ENCODE results near the gene LTA4H. TPM values are rescaled to one million over a fixed set of nuclear protein-coding genes. Genes with fewer than 3 reads are reported as not detected.

Gene LTA4H
- 128 and 129 TPM in 2 replicates for total RNA-seq

DNA sequence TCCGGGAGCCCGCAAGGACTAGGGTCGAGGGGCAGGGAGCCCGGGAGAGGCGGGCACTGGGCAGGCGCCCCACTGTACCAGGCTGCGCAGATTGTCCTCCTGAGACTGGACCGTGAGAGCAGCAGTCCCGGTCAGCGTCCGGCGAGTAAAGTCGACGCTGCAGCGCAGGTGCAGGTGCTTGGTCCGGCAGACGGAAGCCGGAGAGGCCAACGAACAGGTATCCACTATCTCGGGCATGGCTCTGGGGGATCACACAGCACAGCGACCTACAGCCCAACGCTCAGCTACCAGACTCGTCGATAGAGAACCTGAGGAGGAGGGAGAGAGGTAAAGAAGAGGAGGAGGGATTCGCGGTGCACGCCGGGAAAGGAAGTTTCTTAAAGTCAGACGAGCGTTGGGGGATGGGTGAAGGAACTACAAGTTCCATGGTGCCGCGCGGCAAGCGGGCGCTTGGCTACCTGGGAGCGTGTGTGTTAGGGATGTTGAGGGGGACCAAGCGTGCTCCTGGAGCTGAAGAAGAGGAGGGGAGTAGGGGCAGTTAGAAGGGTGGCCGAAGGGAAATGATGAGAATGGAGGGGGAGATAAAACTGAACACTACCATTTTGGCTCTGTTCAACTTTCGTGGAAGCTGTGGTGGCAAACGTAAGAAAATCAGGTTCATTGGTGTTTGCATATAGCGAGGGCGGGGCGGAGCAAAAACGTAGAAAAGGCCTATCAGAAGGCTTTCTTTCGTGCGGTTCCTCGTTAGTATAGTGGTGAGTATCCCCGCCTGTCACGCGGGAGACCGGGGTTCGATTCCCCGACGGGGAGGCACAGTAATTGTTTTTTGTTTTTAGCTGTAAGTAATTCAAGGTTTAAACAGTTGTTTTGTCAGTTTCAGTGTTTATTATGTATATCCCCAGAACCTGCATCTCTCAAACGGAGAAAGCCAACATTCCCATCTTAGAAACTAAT, at the start of gene LTA4H:
LTA4H (minus strand) TSS at position 305 of the 954 bp plus-strand sequence; CDS start at position 237, 68 bp downstream.

DNA sequence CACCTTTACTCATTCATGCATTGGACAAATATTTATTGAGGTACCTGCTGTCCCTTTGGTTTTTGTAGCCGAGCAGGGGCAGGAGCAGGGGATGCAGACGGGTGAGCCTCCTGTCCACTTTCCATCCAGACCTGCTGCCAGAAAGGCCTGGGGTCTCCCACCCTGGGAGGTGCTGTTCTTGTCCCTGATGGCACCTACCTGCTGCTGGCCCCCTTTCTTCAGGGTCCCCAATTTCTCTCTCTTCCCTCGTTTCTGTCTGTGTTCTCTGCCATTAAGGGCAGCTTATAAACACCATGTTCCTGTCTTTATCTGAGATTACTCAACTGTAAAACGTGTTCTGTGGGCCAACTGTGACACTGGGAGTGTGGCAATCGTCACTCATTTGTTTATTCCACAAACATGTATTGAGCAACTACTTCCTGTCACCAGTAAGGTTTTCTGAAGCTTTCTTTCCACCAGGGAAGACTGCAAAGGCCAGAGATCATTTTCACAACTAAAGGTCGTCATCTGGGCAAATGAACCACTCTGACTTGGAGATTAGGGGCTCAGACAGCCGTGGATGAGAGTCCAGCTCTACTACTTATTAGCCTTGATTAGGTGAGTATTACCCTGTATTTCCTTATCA, 39.2 kb downstream of the LTA4H start, which contains the start of gene HAL:
HAL (minus strand) TSS at position 311 of the 625 bp plus-strand sequence. CDS start 434 bp downstream, outside the sequence.

Other genes with a start within 250 kb of the LTA4H start
- 5.0 and 27.5 TPM in 2 replicates for gene NTN4, start 244.8 kb downstream of the LTA4H start, total RNA-seq
- gene SNRPF, start 176.6 kb downstream of the LTA4H start, total RNA-seq: 15.5 and 32.4 TPM in 2 replicates
- gene CCDC38, start 93.0 kb downstream of the LTA4H start, total RNA-seq: not detected in 2 replicates
- 0.39 and 0.46 TPM in 2 replicates for gene AMDHD1, start 92.3 kb downstream of the LTA4H start, total RNA-seq
- gene HAL, start 39.2 kb downstream of the LTA4H start, total RNA-seq: 0.08 and 0.27 TPM in 2 replicates
- 28.6 and 52.0 TPM in 2 replicates for gene ELK3, start 158.8 kb upstream of the LTA4H start, total RNA-seq